ENCODE results near the gene WDR72. TPM values are rescaled to one million over a fixed set of nuclear protein-coding genes. Genes with fewer than 3 reads are reported as not detected.

Gene WDR72
- total RNA-seq, 2 donors from 2014 or later: 4.1 to 12.2 TPM

DNA sequence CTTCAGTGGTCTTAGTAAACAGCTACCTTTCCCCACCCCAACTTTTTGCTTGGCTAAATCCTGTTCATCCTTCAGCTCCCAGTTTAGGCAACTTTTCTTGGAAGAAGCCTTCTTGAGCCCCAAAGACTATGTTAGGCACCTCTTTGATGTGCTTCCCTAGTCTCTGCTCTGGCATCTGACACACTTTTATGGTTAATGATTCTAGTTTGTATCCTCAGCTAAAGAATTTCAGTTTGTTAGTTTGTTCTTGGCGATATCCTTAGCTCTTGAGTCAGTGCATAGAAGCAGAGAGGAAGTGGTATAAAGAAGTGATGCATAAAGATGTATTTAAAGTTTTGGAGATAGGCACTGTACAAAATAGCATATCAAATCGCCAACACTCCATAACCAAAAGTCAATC lies 168.4 kb downstream of the WDR72 start:
- no peaks in the 10 kb centered on the region for H3K9me3 Mint-ChIP-seq
- H3K4me3 Mint-ChIP-seq: no peak overlapping the region
- H3K36me3 Mint-ChIP-seq (ENCODE audit: low read depth): no peaks in the 10 kb centered on the region
- Histone ChIP-seq H3K4me3 (ENCODE audit: low read length) (no peak overlapping the region), H3K27me3 (ENCODE audit: control insufficient read depth, insufficient read depth, low read length, poor library complexity, severe bottlenecking) (no peaks in the 10 kb centered on the region), H3K4me1 (ENCODE audit: control insufficient read depth, insufficient read depth, low read length) (peaks cover 4% of the 10 kb centered on the region), H3K36me3 (ENCODE audit: control insufficient read depth, insufficient read depth, low read length) (no peaks in the 10 kb centered on the region), H3K27ac (ENCODE audit: low read depth, low read length) (no peak overlapping the region), H3K9me3 (ENCODE audit: control insufficient read depth, low read length) (no peaks in the 10 kb centered on the region), H3K9ac (ENCODE audit: extremely low read depth, low read length, poor library complexity, severe bottlenecking) (no peak overlapping the region)
- 96 to 100% methylated on average over 1 of the region's 2 CpGs for WGBS, 2 experiments (ENCODE audit: insufficient coverage in 1 of 2, insufficient read length in 1 of 2)
- H3K27me3 Mint-ChIP-seq (ENCODE audit: insufficient read depth): peaks cover 4% of the 10 kb centered on the region
- H3K27ac Mint-ChIP-seq: no peak overlapping the region
- TF ChIP-seq, protein P1, sequence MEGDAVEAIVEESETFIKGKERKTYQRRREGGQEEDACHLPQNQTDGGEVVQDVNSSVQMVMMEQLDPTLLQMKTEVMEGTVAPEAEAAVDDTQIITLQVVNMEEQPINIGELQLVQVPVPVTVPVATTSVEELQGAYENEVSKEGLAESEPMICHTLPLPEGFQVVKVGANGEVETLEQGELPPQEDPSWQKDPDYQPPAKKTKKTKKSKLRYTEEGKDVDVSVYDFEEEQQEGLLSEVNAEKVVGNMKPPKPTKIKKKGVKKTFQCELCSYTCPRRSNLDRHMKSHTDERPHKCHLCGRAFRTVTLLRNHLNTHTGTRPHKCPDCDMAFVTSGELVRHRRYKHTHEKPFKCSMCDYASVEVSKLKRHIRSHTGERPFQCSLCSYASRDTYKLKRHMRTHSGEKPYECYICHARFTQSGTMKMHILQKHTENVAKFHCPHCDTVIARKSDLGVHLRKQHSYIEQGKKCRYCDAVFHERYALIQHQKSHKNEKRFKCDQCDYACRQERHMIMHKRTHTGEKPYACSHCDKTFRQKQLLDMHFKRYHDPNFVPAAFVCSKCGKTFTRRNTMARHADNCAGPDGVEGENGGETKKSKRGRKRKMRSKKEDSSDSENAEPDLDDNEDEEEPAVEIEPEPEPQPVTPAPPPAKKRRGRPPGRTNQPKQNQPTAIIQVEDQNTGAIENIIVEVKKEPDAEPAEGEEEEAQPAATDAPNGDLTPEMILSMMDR (conservative IDR thresholded peaks at IDR 0.05): no peak
- no peak for DNase-seq
- H3K4me1 Mint-ChIP-seq: peaks cover 16% of the 10 kb centered on the region

DNA sequence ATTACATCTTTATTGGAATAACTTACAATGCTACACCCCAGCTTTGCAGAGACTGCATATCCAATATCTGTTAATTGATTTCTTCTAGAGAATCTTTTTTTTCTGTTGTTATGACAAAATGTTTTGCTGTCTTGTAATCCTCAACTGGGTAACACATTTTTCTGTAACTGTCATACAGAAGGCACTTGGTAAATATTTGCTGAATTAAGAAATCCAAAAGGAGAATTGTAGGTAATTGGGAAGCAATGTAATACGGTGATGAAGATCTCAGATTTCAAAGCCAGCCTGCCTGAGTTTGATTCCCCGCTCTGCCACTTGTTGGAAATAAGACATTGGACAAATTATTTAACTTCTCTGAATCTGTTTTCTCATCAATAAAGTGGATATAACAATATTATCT lies 169.1 kb downstream of the WDR72 start:
- Mint-ChIP-seq H3K4me3 (no peak overlapping the region), H3K27ac (no peak overlapping the region), H3K4me1 (peaks cover 16% of the 10 kb centered on the region), H3K27me3 (ENCODE audit: insufficient read depth) (peaks cover 7% of the 10 kb centered on the region), H3K9me3 (no peaks in the 10 kb centered on the region), H3K36me3 (ENCODE audit: low read depth) (no peaks in the 10 kb centered on the region)
- no peak for DNase-seq
- H3K27ac ChIP-seq (ENCODE audit: low read depth, low read length): no peak overlapping the region
- H3K9ac ChIP-seq (ENCODE audit: extremely low read depth, low read length, poor library complexity, severe bottlenecking): no peak overlapping the region
- H3K4me1 ChIP-seq (ENCODE audit: control insufficient read depth, insufficient read depth, low read length): peaks cover 4% of the 10 kb centered on the region
- no peak overlapping the region for H3K4me3 ChIP-seq (ENCODE audit: low read length)
- H3K36me3 ChIP-seq (ENCODE audit: control insufficient read depth, insufficient read depth, low read length): no peaks in the 10 kb centered on the region
- TF ChIP-seq, protein P1 (conservative IDR thresholded peaks at IDR 0.05): no peak
- no peaks in the 10 kb centered on the region for H3K9me3 ChIP-seq (ENCODE audit: control insufficient read depth, low read length)
- 97 to 100% methylated on average over 1 to 2 of the region's 2 CpGs for WGBS, 2 experiments (ENCODE audit: insufficient coverage in 1 of 2, insufficient read length in 1 of 2)
- no peaks in the 10 kb centered on the region for H3K27me3 ChIP-seq (ENCODE audit: control insufficient read depth, insufficient read depth, low read length, poor library complexity, severe bottlenecking)

DNA sequence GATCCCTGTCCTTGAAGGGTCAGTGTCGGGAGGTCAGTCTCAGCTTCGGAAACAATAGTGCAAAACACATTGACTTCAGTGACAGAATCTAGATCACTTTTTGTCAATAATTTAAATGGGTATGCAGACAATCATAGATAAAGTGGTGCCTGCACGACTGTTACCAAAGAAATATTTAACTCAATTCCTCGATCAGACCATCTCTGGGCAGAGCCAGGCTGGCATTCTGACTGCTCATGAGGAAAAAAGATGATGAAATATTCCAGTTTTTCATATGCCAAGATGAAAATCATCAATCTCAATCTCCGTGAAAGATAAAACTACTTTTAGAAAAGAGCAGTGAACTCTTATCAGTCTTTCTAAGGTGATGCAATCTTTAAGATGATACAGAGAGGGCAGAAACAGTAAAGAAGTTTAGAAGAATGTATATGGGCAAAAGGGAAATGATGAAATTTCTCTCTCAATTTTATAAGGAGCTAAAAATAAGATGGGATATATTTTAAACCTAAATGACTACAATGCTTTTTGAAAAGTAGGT lies 169.9 kb downstream of the WDR72 start:
- Histone ChIP-seq H3K4me1 (ENCODE audit: control insufficient read depth, insufficient read depth, low read length) (peaks cover 4% of the 10 kb centered on the region), H3K27me3 (ENCODE audit: control insufficient read depth, insufficient read depth, low read length, poor library complexity, severe bottlenecking) (no peaks in the 10 kb centered on the region), H3K4me3 (ENCODE audit: low read length) (no peak overlapping the region), H3K27ac (ENCODE audit: low read depth, low read length) (no peak overlapping the region), H3K9ac (ENCODE audit: extremely low read depth, low read length, poor library complexity, severe bottlenecking) (no peak overlapping the region), H3K9me3 (ENCODE audit: control insufficient read depth, low read length) (no peaks in the 10 kb centered on the region), H3K36me3 (ENCODE audit: control insufficient read depth, insufficient read depth, low read length) (no peaks in the 10 kb centered on the region)
- H3K27ac Mint-ChIP-seq: no peak overlapping the region
- WGBS, 2 experiments (ENCODE audit: insufficient coverage in 1 of 2, insufficient read length in 1 of 2): 85 to 91% methylated on average over 3 to 5 of the region's 5 CpGs
- no peak for DNase-seq
- no peaks in the 10 kb centered on the region for H3K9me3 Mint-ChIP-seq
- peaks cover 16% of the 10 kb centered on the region for H3K4me1 Mint-ChIP-seq
- H3K27me3 Mint-ChIP-seq (ENCODE audit: insufficient read depth): peaks cover 8% of the 10 kb centered on the region
- H3K36me3 Mint-ChIP-seq (ENCODE audit: low read depth): no peaks in the 10 kb centered on the region
- no peak overlapping the region for H3K4me3 Mint-ChIP-seq
- TF ChIP-seq, protein P1 (conservative IDR thresholded peaks at IDR 0.05): no peak

Data from endodermal cell (in vitro differentiated cells).